Vagina (tissue), 2 donors: ENCODE data around the gene DYSF. TPM values are rescaled to one million over a fixed set of nuclear protein-coding genes. Genes with fewer than 3 reads are reported as not detected.

ENCODE experiments used
- DNase-seq, 2 donors: peaks; one replicate each; pipeline ENCODE4 v3.0.0-alpha.2; 2017; ENCODE audit errors: extremely low spot score in 2 of 2
- H3K27ac ChIP-seq: fragments of 200-600 bp; sonication (generic); one replicate; pipeline ENCODE4 v1.5.1; 2019
- H3K27me3 ChIP-seq: fragments of 200-600 bp; sonication (generic); one replicate; pipeline ENCODE4 v1.5.1; 2019
- H3K36me3 ChIP-seq, 2 donors: fragments of 200-600 bp; sonication (generic); one replicate each; pipeline ENCODE4 v1.5.1; 2017 to 2019
- H3K4me1 ChIP-seq: fragments of 200-600 bp; sonication (generic); one replicate; pipeline ENCODE4 v1.5.1; 2019
- H3K4me3 ChIP-seq, 2 donors: fragments of 200-600 bp; sonication (generic); 1 replicate in 1 of 2; 2 replicates in 1 of 2; pipeline ENCODE4 v1.5.1; 2016 to 2019
- H3K9me3 ChIP-seq: fragments of 200-600 bp; sonication (generic); one replicate; pipeline ENCODE4 v1.5.1; 2019
- POLR2A ChIP-seq, 2 donors: fragments of 450-650 bp; IDR thresholded peaks; one replicate each; pipeline ENCODE4 v1.6.1; 2017; ENCODE audit warnings: antibody characterized with exemption in 2 of 2, mild to moderate bottlenecking in 2 of 2, moderate library complexity in 2 of 2
- POLR2AphosphoS5 ChIP-seq, 2 donors: sonication (generic); formaldehyde crosslinking; IDR thresholded peaks; one replicate each; pipeline ENCODE4 v1.9.0; 2017; ENCODE audit warnings: antibody characterized with exemption in 2 of 2, mild to moderate bottlenecking in 2 of 2, low read depth in 1 of 2; ENCODE audit not compliant: insufficient read depth in 1 of 2
- intact Hi-C: fragments of 100-400 bp; cut with DNase I; formaldehyde crosslinking; loops from one replicate; pipeline ENCODE4 v1.15.1; 2023
- total RNA-seq: library from RNA; depleted of rRNA; stranded (reverse); fragments of >200 nt; gene quantifications from one replicate; pipeline ENCODE4 v1.2.3, GENCODE V29; 2016
- TF ChIP-seq, protein P1 (sequence below), 3 experiments: fragments of 450-650 bp in 2 of 3; fragments of 200-600 bp in 1 of 3; sonication (generic) in 1 of 3; IDR thresholded peaks; one replicate each; pipeline ENCODE4 v1.5.1; 2017 to 2019; ENCODE audit warnings: antibody characterized with exemption in 3 of 3, mild to moderate bottlenecking in 2 of 3, moderate library complexity in 2 of 3

Gene DYSF
- total RNA-seq, 1 donor from 2014 or later: 10.1 TPM

- H3K27me3 ChIP-seq: no peaks in the 10 kb centered on the region
Measured at GRCh38 chr2:71720283-71720560, 266.9 kb downstream of the DYSF start.

DNA sequence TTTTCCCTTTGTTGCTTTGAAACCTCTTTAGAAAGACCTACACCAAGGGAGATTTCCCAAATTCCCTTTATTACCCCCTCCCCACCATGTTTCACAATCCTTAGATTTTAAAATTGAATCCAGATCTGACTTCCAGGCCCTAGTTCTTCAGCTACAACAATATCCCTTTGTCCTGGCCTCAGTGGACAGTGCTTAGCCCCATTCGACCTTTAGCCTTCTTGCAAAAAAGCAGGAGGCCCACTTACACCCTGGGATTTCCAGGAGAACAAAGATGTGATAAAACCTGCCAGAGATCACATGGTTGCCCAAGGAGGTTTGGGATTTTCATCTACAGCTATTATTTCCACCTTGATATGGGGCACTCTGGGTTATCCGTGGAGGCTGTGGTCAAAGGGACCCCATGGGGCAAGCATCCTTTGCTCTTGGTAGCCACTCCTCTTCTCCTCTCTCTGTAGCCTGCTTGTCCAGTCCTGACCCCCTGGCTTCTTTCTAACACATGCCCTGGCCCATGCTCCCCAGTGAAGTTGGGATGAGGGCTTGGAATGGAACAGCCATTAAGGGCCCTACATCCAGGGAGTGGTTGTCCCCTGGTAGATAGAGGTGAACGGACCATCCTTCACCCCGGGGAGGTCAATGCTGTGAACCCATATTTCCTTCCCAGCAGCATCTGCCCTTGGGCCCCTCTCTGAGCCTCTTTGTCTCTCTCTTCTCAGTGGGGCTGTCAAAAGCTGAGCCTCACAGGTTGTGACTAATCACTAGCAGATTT is 267.4 kb downstream of the DYSF start:
- Histone ChIP-seq H3K27me3 (no peaks in the 10 kb centered on the region), H3K36me3 (no peaks in the 10 kb centered on the region), H3K27ac (peak overlapping the region; percentile 64), H3K9me3 (no peaks in the 10 kb centered on the region), H3K4me3 (no peak overlapping the region), H3K4me1 (peaks cover 51% of the 10 kb centered on the region)
- TF ChIP-seq POLR2A (IDR thresholded peaks at IDR 0.05): no peak
- TF ChIP-seq POLR2AphosphoS5 (IDR thresholded peaks at IDR 0.05; ENCODE audit: insufficient read depth in 1 of 2, low read depth in 1 of 2): no peak
- TF ChIP-seq, protein P1, sequence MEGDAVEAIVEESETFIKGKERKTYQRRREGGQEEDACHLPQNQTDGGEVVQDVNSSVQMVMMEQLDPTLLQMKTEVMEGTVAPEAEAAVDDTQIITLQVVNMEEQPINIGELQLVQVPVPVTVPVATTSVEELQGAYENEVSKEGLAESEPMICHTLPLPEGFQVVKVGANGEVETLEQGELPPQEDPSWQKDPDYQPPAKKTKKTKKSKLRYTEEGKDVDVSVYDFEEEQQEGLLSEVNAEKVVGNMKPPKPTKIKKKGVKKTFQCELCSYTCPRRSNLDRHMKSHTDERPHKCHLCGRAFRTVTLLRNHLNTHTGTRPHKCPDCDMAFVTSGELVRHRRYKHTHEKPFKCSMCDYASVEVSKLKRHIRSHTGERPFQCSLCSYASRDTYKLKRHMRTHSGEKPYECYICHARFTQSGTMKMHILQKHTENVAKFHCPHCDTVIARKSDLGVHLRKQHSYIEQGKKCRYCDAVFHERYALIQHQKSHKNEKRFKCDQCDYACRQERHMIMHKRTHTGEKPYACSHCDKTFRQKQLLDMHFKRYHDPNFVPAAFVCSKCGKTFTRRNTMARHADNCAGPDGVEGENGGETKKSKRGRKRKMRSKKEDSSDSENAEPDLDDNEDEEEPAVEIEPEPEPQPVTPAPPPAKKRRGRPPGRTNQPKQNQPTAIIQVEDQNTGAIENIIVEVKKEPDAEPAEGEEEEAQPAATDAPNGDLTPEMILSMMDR (IDR thresholded peaks at IDR 0.05): no peak
- DNase-seq: no peak
- intact Hi-C loops: no loop called here

More at GRCh38 chr2:71720283-71720560, 266.9 kb downstream of the DYSF start:
- intact Hi-C loops: no loop called here
- H3K36me3 ChIP-seq: no peaks in the 10 kb centered on the region
- TF ChIP-seq, protein P1 (IDR thresholded peaks at IDR 0.05): no peak
- no peak for TF ChIP-seq POLR2A (IDR thresholded peaks at IDR 0.05)
- TF ChIP-seq POLR2AphosphoS5 (IDR thresholded peaks at IDR 0.05; ENCODE audit: insufficient read depth in 1 of 2, low read depth in 1 of 2): no peak
- H3K9me3 ChIP-seq: no peaks in the 10 kb centered on the region
- DNase-seq: no peak
- H3K4me1 ChIP-seq: peaks cover 51% of the 10 kb centered on the region
- peak overlapping the region; percentile 64 for H3K27ac ChIP-seq
- H3K4me3 ChIP-seq: no peak overlapping the region

DNA sequence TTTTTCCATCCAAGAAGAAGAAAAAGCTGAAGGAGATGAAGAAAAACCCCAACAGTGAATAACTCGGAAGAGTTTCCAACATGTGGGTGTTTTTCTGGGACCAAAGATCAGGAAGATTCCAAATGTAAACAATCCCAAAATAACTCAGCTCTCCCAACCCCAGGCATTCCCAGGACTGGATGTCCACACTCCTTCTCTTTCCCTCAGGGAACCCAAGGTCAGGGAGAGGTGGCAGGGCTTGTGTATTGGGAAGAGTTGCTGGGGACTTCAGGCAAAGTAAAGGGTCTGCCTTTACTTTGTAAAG is 268.0 kb downstream of the DYSF start:
- Histone ChIP-seq H3K36me3 (no peaks in the 10 kb centered on the region), H3K4me1 (peaks cover 46% of the 10 kb centered on the region), H3K27ac (peak overlapping the region; percentile 64), H3K27me3 (no peaks in the 10 kb centered on the region), H3K9me3 (no peaks in the 10 kb centered on the region), H3K4me3 (no peak overlapping the region)
- intact Hi-C loops: no loop called here
- no peak for DNase-seq
- peak in 1 of 2 donors; percentile 50 for TF ChIP-seq POLR2AphosphoS5 (IDR thresholded peaks at IDR 0.05; ENCODE audit: insufficient read depth in 1 of 2, low read depth in 1 of 2)
- no peak for TF ChIP-seq POLR2A (IDR thresholded peaks at IDR 0.05)

GRCh38 chr2:71721669-71722068 is 268.3 kb downstream of the DYSF start:
- H3K4me3 ChIP-seq: no peak overlapping the region
- TF ChIP-seq, protein P1 (IDR thresholded peaks at IDR 0.05): no peak
- no peak for TF ChIP-seq POLR2A (IDR thresholded peaks at IDR 0.05)
- no peaks in the 10 kb centered on the region for H3K27me3 ChIP-seq
- H3K27ac ChIP-seq: peak overlapping the region; percentile 3
- intact Hi-C loops: no loop called here
- peaks cover 42% of the 10 kb centered on the region for H3K4me1 ChIP-seq
- H3K36me3 ChIP-seq: no peaks in the 10 kb centered on the region
- H3K9me3 ChIP-seq: no peaks in the 10 kb centered on the region
- DNase-seq: no peak

- no peak for DNase-seq
- Histone ChIP-seq H3K27me3 (no peaks in the 10 kb centered on the region), H3K36me3 (no peaks in the 10 kb centered on the region), H3K4me3 (no peak overlapping the region), H3K27ac (peak overlapping the region; percentile 3), H3K9me3 (no peaks in the 10 kb centered on the region), H3K4me1 (peaks cover 36% of the 10 kb centered on the region)
- no peak for TF ChIP-seq POLR2A (IDR thresholded peaks at IDR 0.05)
- TF ChIP-seq, protein P1 (IDR thresholded peaks at IDR 0.05): no peak
- TF ChIP-seq POLR2AphosphoS5 (IDR thresholded peaks at IDR 0.05; ENCODE audit: insufficient read depth in 1 of 2, low read depth in 1 of 2): no peak
- intact Hi-C loops: no loop called here
Measured at GRCh38 chr2:71722286-71722685, 268.9 kb downstream of the DYSF start.
